ENCODE measurements around the gene ATP7A. TPM values are rescaled to one million over a fixed set of nuclear protein-coding genes. Genes with fewer than 3 reads are reported as not detected.
"Not testable (repeated sequence)": the region's sequence is repeated elsewhere in the genome, so short reads cannot be mapped to it uniquely, and the experiment has no call there.

The ATP7A gene
- total RNA-seq (2014; rRNA removed; shearing (Covaris generic); ENCODE audit: low replicate concordance): 7.4 and 8.9 TPM in 2 replicates

DNA sequence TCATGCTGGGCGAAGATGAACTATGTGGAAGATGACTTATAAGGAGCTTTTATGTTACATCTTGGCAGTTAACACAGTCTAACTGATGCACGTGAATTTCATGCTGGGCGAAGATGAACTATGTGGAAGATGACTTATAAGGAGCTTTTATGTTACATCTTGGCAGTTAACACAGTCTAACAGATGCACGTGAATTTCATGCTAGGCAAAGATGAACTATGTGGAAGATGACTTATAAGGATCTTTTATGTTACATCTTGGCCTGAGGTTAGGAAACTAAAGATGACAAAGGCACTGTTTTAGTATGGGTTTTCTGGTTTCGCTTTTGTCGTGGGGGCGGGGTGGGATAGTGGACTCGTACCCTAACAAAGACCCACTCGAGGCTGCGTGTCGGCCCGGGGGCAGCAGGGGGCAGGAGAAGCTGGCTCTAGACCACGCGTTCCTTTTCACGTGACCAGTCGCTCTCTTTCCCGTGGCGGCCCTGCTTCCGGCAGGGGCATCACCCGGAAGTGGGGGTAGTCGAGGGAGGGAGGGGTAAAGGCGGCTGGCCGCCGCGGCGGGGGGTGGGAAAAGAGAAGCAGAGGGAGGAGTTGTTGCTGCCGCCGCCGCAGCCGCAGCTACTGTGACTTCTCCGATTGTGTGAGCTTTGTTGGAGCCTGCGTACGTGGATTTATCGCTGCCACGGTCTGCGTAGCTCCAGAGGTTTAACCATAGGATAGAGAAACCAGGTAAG lies at the start of gene ATP7A:
Gene ATP7A, plus strand, starts transcription at position 586 of the 733 bp plus-strand sequence. CDS start 60,949 bp downstream, outside the sequence.
- DNase-seq (ENCODE audit: low read depth): peak; percentile 82

DNA sequence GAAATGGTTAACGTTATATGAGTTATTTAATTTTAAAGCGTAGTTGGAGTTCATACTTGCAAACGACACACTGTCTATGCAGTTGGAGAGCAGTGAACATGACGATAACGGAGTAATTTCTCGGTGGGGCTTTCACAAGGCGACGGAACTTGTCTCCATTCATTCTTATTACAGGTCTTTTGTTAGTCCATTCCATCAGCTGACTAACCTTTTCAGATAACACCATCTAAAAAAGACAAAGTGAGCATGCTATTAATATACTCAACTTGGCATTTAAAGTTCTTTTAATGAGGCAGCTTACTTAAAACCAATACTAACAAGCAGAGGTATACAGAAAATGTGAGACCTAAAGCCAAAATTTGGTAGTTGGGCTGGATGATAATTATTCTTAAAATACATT lies 35.1 kb upstream of the ATP7A start:
- no peak for DNase-seq (ENCODE audit: low read depth)
- in situ Hi-C loops (cut with HindIII; ENCODE audit: low pct_unique_long_range_greater_than_20kb, low sequenced_read_pairs): no loop called here

More for the DNA sequence above, at the start of gene ATP7A:
- in situ Hi-C loops (cut with HindIII; ENCODE audit: low pct_unique_long_range_greater_than_20kb, low sequenced_read_pairs): no loop called here

DNA sequence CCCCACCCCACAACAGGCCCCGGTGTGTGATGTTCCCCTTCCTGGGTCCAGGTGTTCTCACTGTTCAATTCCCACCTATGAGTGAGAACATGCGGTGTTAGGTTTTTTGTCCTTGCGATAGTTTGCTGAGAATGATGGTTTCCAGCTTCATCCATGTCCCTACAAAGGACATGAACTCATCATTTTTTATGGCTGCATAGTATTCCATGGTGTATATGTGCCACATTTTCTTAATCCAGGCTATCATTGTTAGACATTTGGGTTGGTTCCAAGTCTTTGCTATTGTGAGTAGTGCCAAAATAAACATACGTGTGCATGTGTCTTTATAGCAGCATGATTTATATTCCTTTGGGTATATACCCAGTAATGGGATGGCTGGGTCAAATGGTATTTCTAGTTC lies 29.1 kb upstream of the ATP7A start:
- in situ Hi-C loops (cut with HindIII; ENCODE audit: low pct_unique_long_range_greater_than_20kb, low sequenced_read_pairs): not testable (repeated sequence)

DNA sequence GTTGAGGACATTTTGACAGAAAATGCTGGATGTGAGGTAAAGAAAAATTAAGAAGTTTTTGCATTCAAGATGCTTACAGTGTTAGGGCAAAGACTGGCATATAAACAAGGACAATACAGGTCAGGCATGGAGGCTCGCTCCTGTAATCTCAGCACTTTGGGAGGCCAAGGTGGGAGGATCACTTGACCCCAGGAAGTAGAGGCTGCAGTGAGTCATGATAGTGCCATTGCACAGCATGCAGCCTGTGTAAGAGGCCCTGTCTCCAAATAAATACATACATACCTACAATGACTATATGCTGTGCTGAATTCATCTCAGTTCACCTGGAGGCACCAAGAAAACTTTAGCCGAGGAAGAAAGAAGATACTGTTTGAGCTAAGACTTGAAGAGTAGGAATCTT lies 17.6 kb upstream of the ATP7A start:
- in situ Hi-C loops (cut with HindIII; ENCODE audit: low pct_unique_long_range_greater_than_20kb, low sequenced_read_pairs): no loop called here
- no peak for DNase-seq (ENCODE audit: low read depth)

More for the DNA sequence above, 29.1 kb upstream of the ATP7A start:
- not testable (repeated sequence) for DNase-seq (ENCODE audit: low read depth)

DNA sequence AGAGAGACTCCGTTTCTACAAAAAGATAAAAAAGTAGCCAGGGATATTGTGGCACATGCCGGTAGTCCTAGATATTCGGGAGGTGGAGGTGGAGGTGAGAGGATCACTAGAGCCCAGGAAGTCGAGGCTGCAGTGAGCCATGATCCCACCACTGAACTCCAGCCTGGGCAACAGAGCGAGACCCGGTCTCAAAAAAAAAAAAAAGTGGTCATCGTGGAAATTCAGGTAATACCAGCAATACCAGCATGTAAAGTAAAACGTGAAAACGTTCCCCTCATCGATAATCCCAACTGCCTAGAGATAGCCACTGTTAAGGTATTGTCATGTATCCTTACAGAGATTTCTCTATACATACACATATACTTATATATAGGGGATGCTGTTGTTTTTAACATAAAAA lies 16.8 kb upstream of the ATP7A start:
- DNase-seq (ENCODE audit: low read depth): no peak
- in situ Hi-C loops (cut with HindIII; ENCODE audit: low pct_unique_long_range_greater_than_20kb, low sequenced_read_pairs): no loop called here

DNA sequence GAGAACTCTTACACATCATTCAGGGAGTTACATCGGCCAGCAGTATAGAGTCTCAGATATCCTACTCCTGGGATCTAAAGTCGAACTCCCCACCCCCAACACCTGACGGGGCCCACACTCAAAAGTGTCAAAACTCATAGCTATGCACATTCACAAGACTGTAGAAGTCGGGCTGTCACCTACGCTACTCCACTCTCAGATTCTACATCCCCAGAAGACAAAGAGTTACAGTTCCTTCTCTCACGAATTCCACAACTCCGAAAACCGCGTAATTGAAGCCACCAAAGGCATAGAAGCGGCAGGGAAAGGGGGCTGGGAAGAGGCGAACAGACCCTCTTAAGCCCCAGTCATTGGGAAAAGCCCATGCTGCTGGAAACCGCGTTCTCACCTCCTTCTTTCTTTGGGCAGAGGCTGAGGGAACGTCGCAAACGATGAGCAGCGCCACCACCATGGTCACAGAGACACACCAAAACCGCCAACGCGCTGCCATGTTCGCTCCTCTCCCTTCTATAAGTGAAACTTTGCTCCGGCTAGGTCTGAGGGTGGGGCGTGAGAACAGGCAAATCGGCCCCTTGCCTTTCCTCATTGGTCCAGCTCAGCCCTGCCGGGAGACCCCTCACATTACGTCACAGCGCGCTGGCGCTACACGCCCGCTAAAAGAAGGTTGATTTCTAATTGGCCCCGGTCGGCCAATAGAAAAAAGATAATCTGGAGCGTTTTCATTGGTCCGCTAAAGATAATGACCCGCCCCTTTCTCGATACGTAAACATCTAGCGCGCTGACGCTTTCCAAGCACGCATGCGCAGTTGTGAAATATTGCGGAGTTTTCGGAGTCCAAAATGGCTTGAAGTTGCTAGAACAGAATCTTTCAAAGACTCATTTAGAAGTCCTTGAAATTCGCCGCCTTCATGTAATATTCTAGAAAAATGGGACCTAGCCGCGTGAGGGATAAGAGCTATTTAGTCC lies 15.3 kb upstream of the ATP7A start, which contains the start of gene MAGT1:
Gene MAGT1, minus strand, starts transcription at position 515 of the 966 bp plus-strand sequence. Its CDS starts 25 bp downstream, at position 490.
- DNase-seq (ENCODE audit: low read depth): peak; percentile 96
- in situ Hi-C loops (cut with HindIII; ENCODE audit: low pct_unique_long_range_greater_than_20kb, low sequenced_read_pairs): no loop called here

DNA sequence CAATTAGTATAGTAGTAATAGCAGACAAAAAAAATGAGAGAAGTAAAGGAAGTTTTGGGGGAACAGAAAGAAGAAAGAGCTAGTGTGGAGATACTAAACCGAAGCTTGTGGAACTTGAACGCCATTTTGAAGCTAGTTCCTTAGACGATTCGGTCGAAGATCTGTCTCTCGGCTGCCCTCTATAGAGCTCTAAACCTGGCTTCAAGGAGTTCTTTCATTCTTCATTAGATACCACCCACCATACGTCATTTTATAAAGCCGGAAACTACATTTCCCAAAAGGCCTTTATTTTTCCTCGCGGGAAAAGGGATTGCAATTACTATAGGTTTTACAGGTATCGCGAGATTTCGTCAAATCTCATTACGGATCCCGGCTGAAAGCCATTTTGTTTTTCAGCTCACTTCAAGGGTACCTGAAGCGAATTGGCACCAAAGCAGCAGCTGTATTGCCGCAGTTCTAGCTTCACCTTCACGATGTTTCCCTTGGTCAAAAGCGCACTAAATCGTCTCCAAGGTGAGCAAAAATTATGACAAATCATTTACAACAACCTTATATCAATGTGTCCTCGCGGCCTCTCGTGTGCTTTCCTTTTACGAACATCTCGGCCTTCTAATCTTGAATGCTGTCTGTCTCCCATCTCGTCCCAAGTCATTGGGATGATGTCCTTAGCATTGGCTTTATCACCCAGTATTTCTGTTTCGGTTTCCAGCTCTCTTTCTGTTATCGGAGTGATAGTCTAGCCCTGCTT lies 11.2 kb upstream of the ATP7A start, which contains the start of gene COX7B:
Gene COX7B, plus strand, starts transcription at position 388 of the 748 bp plus-strand sequence. Its CDS starts 86 bp downstream, at position 474.
- in situ Hi-C loops (cut with HindIII; ENCODE audit: low pct_unique_long_range_greater_than_20kb, low sequenced_read_pairs): no loop called here
- peak; percentile 95 for DNase-seq (ENCODE audit: low read depth)

DNA sequence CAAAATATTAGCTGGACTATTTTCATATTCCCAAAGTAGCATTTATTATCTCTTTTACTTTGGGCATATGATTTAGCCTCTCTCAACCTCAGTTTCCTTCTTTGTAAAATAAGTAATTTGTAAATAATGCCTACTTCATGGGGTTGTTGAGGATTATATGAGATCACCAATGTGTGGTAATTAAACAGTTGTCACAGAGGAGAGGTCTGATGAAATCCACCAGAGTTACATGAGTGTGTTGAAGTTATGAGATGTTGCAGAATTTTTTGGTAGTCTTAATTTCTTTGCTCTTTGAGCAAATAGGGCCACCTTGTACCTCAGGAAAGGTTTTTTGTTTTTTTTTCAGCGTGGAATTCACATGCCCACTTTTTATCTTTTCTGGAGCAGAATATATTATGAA lies 9.8 kb upstream of the ATP7A start:
- no peak for DNase-seq (ENCODE audit: low read depth)
- in situ Hi-C loops (cut with HindIII; ENCODE audit: low pct_unique_long_range_greater_than_20kb, low sequenced_read_pairs): no loop called here

DNA sequence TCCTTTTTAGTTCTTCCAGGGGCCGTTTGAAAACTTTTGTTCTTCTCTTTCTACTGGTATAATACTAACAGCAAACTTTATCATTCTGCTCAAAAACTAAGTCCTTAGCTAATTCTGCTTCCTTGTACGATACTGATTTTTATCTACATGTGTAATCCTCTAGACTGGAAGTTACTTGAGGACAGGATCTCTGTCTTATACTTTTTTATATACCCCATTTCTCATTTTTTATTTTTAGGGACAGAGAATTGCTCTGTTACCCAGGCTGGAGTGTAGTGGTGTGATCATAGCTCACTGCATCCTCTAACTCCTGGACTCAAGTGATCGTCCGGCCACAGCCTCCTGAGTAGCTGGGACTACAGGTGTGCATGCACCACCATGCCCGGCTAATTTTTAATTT lies 9.0 kb upstream of the ATP7A start:
- no peak for DNase-seq (ENCODE audit: low read depth)
- in situ Hi-C loops (cut with HindIII; ENCODE audit: low pct_unique_long_range_greater_than_20kb, low sequenced_read_pairs): no loop called here

DNA sequence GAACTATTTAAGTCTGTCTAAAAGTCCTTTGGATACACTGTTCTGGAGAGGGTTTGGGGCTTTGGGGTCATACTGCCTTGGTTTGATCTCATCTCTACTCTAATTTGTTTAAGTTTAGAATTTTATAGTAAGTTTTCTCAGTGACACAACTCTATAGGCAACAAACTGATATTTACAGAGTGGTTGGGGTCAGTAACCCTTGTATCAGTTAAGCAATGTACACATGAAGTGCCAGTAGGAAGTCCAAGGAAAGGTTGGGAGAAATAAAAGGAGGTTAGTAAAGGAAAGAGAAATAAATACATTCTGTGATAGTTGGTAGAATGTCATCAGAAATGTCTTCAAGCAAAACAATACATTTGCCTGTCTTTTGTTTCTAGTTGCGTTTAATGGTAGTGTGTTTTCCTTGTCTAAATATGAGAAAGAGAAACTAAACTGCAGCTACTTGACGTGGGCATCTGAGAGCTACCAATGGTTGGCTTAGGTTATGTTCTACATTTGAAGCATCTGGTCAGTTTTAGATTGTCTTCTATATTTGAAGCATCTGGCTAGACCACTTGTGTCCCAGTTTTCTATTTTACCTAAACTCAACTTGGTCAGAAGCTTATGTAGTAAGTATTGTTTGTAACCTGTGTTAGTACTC lies 6.9 kb downstream of the ATP7A start:
- in situ Hi-C loops (cut with HindIII; ENCODE audit: low pct_unique_long_range_greater_than_20kb, low sequenced_read_pairs): no loop called here
- no peak for DNase-seq (ENCODE audit: low read depth)

DNA sequence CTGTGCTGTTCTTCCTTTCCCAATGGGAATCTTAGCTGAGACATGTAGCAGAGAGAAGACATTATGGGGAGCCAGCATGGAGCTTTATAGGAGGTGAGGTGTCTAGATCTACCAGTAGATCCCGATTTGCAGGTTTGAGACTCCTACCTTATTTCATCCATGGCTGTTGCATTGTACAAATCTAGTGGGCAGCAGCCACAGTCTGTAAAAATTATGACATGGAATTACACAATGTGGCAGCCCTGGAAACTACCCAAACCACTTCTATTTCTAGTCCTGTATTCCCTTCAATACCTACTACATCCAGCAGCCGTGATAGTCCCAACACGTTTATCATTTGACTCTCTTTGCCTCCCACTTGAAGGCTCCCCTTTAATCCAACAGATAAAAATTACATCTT lies 8.1 kb downstream of the ATP7A start:
- in situ Hi-C loops (cut with HindIII; ENCODE audit: low pct_unique_long_range_greater_than_20kb, low sequenced_read_pairs): no loop called here
- DNase-seq (ENCODE audit: low read depth): no peak

DNA sequence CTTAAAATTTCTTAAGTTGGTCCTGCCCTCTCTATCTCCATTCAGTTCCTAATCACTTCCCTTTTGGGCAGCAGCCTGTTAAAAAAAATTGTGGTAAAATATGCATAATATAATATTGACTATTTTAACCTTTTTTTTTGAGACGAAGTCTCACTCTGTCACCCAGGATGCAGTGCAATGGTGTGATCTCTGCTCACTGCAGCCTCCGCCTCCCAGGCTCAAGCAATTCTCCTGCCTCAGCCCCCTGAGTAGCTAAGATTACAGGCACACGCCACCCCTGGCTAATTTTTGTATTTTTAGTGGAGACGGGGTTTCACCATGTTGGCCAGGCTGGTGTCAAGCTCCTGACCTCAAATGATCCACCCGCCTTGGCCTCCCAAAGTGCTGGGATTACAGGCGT lies 8.9 kb downstream of the ATP7A start:
- in situ Hi-C loops (cut with HindIII; ENCODE audit: low pct_unique_long_range_greater_than_20kb, low sequenced_read_pairs); DNase-seq (ENCODE audit: low read depth): not testable (repeated sequence)

DNA sequence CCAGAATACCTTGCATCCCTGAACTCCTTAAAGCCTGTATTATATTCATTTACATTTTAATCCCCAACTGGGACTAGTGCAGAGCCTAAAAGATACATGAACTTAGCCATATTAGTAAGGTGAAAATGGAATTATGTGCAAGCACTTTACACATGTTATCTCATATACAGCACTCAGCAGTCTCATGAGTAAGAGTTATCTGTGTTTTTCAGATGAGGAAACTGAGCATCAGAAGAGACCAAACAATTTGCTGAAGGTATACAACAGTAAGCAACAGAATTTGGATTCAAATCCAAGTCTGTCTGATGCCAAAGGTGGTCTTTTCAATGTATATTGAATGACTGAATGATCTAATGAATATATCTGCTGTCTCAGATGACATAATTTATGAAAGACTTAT lies 12.3 kb downstream of the ATP7A start:
- DNase-seq (ENCODE audit: low read depth): no peak
- in situ Hi-C loops (cut with HindIII; ENCODE audit: low pct_unique_long_range_greater_than_20kb, low sequenced_read_pairs): no loop called here

DNA sequence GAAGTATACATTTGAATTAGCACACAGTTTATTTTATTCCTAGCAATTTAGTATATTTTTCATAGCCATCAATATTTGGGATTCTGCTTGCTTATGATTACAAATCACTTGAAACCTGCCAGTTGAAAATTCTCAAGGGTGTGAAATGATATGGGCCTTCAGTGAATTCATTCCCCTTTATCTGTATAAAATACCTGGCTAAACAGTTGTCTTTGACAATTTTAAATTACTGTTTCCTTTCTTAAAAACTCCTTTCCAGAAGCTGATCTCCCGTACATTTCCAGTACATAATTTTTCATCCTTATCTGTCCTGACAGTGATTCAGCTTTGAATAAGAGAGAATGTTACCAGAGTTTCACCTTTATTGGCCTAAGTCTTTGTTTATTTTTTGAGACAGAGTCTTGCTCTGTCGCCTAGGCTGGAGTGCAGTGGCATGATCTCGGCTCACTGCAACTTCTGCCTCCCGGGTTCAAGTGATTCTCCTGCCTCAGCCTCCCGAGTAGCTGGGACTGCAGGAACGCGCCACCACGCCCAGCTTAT lies 13.9 kb downstream of the ATP7A start:
- no peak for DNase-seq (ENCODE audit: low read depth)
- in situ Hi-C loops (cut with HindIII; ENCODE audit: low pct_unique_long_range_greater_than_20kb, low sequenced_read_pairs): no loop called here

DNA sequence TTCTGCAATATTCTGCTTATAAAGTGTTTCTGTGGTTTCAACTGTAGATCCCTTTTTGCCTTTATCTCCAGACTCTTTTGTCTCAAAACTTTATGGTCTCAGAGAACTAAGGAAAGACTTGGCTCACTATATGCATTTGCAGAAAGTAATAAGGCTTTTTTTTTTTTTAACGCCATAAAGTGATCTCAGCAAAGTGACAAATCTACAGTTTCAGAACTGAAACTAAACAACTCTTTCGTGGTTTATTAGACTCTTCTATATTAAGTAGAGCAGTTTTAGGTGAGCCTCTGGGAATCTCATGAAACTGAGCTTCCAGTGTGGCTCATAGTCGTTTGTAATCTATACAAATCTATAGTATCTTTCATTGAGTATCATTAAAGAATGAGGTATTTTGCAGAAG lies 15.3 kb downstream of the ATP7A start:
- in situ Hi-C loops (cut with HindIII; ENCODE audit: low pct_unique_long_range_greater_than_20kb, low sequenced_read_pairs): no loop called here
- no peak for DNase-seq (ENCODE audit: low read depth)

DNA sequence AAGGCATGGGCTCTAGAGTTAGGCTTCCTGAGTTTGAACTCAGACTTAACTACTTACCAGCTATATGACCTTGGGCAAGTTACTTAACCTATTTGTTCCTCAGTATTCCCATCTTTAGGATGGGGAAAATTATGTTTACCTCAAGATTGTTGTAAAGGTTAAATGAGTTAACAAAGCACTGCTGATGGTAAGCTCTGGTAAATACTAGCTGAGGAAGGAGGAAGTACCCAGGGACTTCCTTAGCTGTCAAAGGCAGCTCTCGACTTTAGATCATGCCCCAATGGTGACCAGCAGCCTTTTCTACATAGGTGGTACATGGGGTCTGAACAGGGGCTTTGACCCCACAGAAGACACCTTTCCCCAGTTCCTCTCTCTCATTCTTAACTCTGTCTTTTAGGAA lies 20.1 kb downstream of the ATP7A start:
- in situ Hi-C loops (cut with HindIII; ENCODE audit: low pct_unique_long_range_greater_than_20kb, low sequenced_read_pairs): no loop called here
- DNase-seq (ENCODE audit: low read depth): no peak

DNA sequence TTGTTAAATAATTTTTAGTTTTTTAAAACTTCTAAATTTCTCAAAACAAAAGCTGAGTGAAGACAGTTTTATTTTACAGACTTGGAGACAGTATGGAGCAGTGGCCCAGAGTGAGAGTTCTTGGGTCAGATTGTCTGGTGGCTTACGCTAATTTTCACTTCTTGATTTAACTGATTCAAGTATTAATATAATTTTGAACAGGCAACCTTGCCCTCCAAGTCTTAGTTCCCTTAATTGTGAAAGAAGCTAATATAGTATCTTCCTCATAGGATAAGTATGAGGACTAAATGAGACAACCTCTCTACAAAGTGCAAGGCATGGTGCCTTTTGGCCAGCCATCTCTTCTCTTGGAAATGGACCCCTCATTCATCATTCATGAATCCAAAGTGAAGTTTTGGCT lies 25.4 kb downstream of the ATP7A start:
- in situ Hi-C loops (cut with HindIII; ENCODE audit: low pct_unique_long_range_greater_than_20kb, low sequenced_read_pairs): no loop called here

DNA sequence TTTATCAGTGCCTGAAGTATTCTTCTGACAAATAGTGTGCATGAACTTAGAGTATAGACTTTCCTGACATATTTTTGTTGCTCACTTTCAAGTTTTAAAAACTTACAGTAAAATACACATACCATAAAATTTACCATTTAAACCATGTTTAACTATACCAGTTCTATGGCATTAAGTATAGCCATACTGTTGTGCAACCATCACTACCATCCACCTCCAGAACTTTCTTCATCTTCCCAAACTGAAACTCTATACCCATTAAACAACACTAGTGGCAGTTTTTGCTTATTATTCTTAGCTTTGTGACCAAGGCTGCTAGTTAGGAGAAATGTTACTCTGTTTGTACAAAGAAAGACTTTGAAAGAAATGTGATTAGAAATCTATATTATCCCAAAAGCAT lies 25.8 kb downstream of the ATP7A start:
- in situ Hi-C loops (cut with HindIII; ENCODE audit: low pct_unique_long_range_greater_than_20kb, low sequenced_read_pairs): no loop called here
- DNase-seq (ENCODE audit: low read depth): no peak

More for the DNA sequence above, 25.4 kb downstream of the ATP7A start:
- no peak for DNase-seq (ENCODE audit: low read depth)
